ENCODE results near the gene MPG. TPM values are rescaled to one million over a fixed set of nuclear protein-coding genes. Genes with fewer than 3 reads are reported as not detected.

Gene MPG
- total and polyA plus RNA-seq, 4 donors, result 25.4 to 84.1 (median 37.5) TPM

- Histone ChIP-seq H3K36me3 (ENCODE audit: control insufficient read depth in 4 of 4, insufficient read depth in 3 of 4, low read depth in 1 of 4, low read length in 3 of 4) (peaks cover 5 to 26% (median 9%) of the 10 kb centered on the region in 4 donors), H3K9ac (ENCODE audit: low read depth in 1 of 2, low read length in 2 of 2) (peak within 1 kb of the TSS in 1 of 2 donors; percentile 79), H3K27me3 (ENCODE audit: control insufficient read depth in 4 of 4, insufficient read depth in 4 of 4, low read length in 3 of 4) (no peaks in the 10 kb centered on the region), H3K27ac (ENCODE audit: low read depth in 1 of 2, low read length in 2 of 2) (peak within 1 kb of the TSS; percentile 2 to 48), H3K4me3 (ENCODE audit: low read depth in 1 of 3, low read length in 3 of 3) (peak within 1 kb of the TSS; percentile 78 to 86 (median 84)), H3K9me3 (ENCODE audit: control insufficient read depth in 4 of 4, low read length in 3 of 4) (no peaks in the 10 kb centered on the region), H3K4me1 (ENCODE audit: control insufficient read depth in 4 of 4, insufficient read depth in 4 of 4, low read length in 3 of 4) (peaks cover 0 to 14% (median 7%) of the 10 kb centered on the region in 4 donors)
- TF ChIP-seq SP1 (IDR thresholded peaks at IDR 0.05) (peak; percentile 76), TAF1 (conservative IDR thresholded peaks at IDR 0.05) (no peak), GABPA (IDR thresholded peaks at IDR 0.05 in 1 of 2, conservative IDR thresholded peaks at IDR 0.05 in 1 of 2) (peak in 1 of 2 donors; percentile 4)
- peak; percentile 98 for DNase-seq (ENCODE audit: low spot score)
- WGBS, result under 1% methylated on average over 91 of the region's 91 CpGs
Observed at GRCh38 chr16:53346-54236, 24.4 kb upstream of the MPG start, which contains the start of the genes POLR3K and SNRNP25. Gene POLR3K, minus strand, starts transcription at chr16:53608. Its CDS starts 22 bp downstream, at chr16:53586. Gene SNRNP25, plus strand, starts transcription at chr16:53828. Its CDS starts 189 bp downstream, at chr16:54017.

DNA sequence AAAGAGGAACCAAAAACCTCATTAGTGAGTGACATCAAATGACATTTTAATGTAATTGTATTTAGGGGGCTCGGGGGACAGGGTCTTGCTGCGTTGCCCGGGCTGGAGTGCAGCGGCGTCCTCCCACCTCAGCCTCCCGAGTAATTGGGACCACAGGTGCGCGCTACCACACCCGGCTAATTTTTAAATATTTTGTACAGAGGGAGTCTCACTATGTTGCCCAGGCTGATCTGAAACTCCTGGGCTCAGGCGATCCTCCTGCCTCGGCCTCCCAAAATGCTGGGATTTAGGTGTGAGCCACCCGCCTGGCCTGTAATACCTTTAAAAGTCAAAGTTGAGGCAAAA lies 23.8 kb upstream of the MPG start:
- H3K4me3 ChIP-seq (ENCODE audit: low read depth in 1 of 3, low read length in 3 of 3), result peak overlapping the region; percentile 78 to 86 (median 84)
- 53% methylated on average over 12 of the region's 12 CpGs for WGBS
- peak overlapping the region in 1 of 2 donors; percentile 22 for H3K9ac ChIP-seq (ENCODE audit: low read depth in 1 of 2, low read length in 2 of 2)
- no peaks in the 10 kb centered on the region for H3K27me3 ChIP-seq (ENCODE audit: control insufficient read depth in 4 of 4, insufficient read depth in 4 of 4, low read length in 3 of 4)
- no peaks in the 10 kb centered on the region for H3K9me3 ChIP-seq (ENCODE audit: control insufficient read depth in 4 of 4, low read length in 3 of 4)
- H3K4me1 ChIP-seq (ENCODE audit: control insufficient read depth in 4 of 4, insufficient read depth in 4 of 4, low read length in 3 of 4), result peaks cover 0 to 14% (median 7%) of the 10 kb centered on the region in 4 donors
- H3K36me3 ChIP-seq (ENCODE audit: control insufficient read depth in 4 of 4, insufficient read depth in 3 of 4, low read depth in 1 of 4, low read length in 3 of 4), result peaks cover 5 to 31% (median 9%) of the 10 kb centered on the region in 4 donors
- no peak for DNase-seq (ENCODE audit: low spot score)
- TF ChIP-seq MAX (IDR thresholded peaks at IDR 0.05) (no peak), YY1 (IDR thresholded peaks at IDR 0.05) (no peak), RXRA (IDR thresholded peaks at IDR 0.05) (no peak), SP1 (IDR thresholded peaks at IDR 0.05) (no peak), HNF4G (IDR thresholded peaks at IDR 0.05) (no peak), TAF1 (conservative IDR thresholded peaks at IDR 0.05) (no peak), FOXA2 (IDR thresholded peaks at IDR 0.05) (no peak), HNF4A (conservative IDR thresholded peaks at IDR 0.05) (no peak), ZBTB33 (IDR thresholded peaks at IDR 0.05) (no peak), FOXA1 (IDR thresholded peaks at IDR 0.05) (no peak), RAD21 (IDR thresholded peaks at IDR 0.05) (no peak), GABPA (IDR thresholded peaks at IDR 0.05 in 1 of 2, conservative IDR thresholded peaks at IDR 0.05 in 1 of 2) (no peak), NR2F2 (IDR thresholded peaks at IDR 0.05) (no peak), EGR1 (IDR thresholded peaks at IDR 0.05; ENCODE audit: low read depth in 2 of 2) (no peak), JUND (IDR thresholded peaks at IDR 0.05) (no peak)
- TF ChIP-seq, protein P1, sequence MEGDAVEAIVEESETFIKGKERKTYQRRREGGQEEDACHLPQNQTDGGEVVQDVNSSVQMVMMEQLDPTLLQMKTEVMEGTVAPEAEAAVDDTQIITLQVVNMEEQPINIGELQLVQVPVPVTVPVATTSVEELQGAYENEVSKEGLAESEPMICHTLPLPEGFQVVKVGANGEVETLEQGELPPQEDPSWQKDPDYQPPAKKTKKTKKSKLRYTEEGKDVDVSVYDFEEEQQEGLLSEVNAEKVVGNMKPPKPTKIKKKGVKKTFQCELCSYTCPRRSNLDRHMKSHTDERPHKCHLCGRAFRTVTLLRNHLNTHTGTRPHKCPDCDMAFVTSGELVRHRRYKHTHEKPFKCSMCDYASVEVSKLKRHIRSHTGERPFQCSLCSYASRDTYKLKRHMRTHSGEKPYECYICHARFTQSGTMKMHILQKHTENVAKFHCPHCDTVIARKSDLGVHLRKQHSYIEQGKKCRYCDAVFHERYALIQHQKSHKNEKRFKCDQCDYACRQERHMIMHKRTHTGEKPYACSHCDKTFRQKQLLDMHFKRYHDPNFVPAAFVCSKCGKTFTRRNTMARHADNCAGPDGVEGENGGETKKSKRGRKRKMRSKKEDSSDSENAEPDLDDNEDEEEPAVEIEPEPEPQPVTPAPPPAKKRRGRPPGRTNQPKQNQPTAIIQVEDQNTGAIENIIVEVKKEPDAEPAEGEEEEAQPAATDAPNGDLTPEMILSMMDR (IDR thresholded peaks at IDR 0.05; ENCODE audit: low read depth, low read length, missing input control), result no peak
- TF ChIP-seq, protein P2, sequence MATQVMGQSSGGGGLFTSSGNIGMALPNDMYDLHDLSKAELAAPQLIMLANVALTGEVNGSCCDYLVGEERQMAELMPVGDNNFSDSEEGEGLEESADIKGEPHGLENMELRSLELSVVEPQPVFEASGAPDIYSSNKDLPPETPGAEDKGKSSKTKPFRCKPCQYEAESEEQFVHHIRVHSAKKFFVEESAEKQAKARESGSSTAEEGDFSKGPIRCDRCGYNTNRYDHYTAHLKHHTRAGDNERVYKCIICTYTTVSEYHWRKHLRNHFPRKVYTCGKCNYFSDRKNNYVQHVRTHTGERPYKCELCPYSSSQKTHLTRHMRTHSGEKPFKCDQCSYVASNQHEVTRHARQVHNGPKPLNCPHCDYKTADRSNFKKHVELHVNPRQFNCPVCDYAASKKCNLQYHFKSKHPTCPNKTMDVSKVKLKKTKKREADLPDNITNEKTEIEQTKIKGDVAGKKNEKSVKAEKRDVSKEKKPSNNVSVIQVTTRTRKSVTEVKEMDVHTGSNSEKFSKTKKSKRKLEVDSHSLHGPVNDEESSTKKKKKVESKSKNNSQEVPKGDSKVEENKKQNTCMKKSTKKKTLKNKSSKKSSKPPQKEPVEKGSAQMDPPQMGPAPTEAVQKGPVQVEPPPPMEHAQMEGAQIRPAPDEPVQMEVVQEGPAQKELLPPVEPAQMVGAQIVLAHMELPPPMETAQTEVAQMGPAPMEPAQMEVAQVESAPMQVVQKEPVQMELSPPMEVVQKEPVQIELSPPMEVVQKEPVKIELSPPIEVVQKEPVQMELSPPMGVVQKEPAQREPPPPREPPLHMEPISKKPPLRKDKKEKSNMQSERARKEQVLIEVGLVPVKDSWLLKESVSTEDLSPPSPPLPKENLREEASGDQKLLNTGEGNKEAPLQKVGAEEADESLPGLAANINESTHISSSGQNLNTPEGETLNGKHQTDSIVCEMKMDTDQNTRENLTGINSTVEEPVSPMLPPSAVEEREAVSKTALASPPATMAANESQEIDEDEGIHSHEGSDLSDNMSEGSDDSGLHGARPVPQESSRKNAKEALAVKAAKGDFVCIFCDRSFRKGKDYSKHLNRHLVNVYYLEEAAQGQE (IDR thresholded peaks at IDR 0.05), result no peak
- TF ChIP-seq, protein P3, sequence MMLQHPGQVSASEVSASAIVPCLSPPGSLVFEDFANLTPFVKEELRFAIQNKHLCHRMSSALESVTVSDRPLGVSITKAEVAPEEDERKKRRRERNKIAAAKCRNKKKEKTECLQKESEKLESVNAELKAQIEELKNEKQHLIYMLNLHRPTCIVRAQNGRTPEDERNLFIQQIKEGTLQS (IDR thresholded peaks at IDR 0.05), result no peak
- peak overlapping the region in 1 of 2 donors; percentile 31 for H3K27ac ChIP-seq (ENCODE audit: low read depth in 1 of 2, low read length in 2 of 2)

Measured in liver (tissue), 9 donors.